HuH-7.5 (cell line): Measurements from ENCODE around the gene LCN2.
"Not testable (repeated sequence)": the region's sequence is repeated elsewhere in the genome, so short reads cannot be mapped to it uniquely, and the experiment has no call there.

Experiments
- DNase-seq: peaks from one replicate; pipeline ENCODE4 v3.0.0; 2011; ENCODE audit warnings: low spot score

Gene LCN2

DNA sequence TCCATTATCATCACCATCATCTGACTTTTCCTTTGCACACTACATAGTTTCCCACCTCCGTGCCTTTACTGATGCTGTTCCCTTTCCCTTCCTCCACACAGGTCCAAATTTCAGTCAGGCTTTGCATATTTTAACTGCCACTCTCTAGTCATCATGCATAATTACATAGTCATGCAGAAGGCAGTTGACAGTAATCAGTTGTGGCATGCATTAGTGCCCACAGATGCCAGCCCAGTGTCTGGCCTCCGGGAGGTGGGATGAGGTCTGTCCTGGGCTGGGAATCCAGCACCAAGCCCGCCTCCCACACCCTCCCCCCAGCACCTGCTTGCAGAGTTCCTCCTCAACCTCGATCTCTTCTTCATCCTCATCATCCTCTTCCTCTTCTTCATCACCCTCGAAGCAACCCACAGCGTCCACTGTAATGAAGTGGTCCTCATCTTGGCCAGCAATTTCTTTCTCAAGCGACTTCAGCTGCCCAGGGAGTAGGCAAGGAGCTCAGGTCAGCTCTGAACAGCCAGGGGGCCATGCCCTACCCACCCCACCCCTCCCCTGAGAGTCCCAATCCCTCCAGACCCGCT lies 19.6 kb downstream of the LCN2 start:
- no peak for DNase-seq

DNA sequence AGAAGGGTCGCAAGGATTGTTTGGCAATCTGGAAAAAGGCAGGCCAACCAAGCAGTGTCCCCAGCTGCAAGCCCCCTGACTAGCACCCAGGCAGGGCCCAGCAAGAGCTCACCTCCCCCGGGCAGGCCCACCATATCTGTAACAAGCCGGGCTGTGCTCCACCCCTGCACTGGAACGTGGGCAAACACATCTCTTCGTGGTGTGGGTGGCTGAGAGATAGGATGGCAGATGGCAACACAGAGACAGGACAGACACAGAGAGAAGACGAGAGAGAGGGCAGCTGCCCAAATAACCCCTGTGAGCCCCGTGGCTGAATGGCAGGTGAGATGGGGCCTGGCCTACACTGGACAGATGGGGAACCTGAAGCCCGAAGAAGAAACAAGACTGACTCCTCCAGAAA lies 20.2 kb downstream of the LCN2 start:
- no peak for DNase-seq

DNA sequence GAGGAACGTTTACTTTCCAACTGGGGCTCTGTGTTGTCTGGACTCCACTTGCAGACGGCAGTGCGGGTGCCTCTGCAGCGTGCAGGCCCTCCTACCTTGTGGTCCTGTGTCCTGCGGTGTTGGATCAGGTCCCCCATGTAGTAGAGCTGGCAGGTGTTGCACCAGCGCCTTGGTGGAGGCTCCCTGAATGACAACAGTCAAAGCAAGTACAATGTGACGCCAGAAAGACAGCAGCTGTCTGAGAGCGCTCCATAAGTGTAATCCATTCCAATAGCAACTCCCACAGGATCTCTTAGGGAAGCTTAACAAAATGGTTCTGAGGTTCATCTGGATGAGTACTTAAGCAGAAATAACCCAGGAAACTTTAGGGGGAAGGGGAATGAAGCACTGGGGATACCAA lies 20.7 kb downstream of the LCN2 start:
- no peak for DNase-seq

DNA sequence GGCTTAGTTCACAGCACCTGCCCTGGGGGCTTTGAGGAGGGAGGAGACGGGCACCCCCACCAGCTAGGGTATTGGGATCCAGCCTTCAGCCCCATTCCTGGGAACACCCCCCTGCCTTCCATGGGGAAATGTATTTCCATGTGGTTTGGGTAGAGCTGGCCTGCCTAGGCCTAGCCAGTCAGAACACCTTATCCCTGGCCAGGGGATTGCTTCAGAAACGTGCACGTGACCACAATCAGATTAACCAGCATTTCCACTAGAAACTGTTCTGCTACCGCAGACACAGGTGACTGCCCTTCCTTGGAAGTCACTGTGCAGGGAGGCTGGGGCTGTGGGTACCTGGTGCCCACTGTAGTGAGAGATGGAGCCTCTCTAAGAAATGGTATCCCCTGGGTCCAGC lies 24.8 kb downstream of the LCN2 start:
- DNase-seq, result no peak

DNA sequence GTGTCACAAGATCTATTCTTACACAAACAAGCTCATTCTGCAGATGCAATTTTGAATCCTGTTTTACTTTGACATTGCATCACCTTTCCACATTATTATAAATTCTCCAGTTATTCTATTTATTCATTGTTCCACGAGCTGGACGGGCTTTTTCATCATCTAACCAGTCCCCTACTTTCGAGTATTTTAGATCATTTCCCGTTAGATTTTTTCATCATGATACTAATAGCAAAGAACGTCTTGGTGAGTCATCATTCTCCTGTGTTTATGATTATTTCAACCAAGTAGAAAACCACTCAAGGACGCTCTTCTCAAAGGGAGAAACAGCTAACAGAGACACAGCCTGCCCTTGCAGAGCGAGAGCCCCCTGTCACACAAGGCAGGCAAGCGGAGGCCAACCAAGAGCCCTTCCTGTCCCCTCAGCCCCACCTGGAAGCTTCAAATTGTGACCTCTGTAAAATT lies 25.9 kb downstream of the LCN2 start:
- DNase-seq, result no peak

DNA sequence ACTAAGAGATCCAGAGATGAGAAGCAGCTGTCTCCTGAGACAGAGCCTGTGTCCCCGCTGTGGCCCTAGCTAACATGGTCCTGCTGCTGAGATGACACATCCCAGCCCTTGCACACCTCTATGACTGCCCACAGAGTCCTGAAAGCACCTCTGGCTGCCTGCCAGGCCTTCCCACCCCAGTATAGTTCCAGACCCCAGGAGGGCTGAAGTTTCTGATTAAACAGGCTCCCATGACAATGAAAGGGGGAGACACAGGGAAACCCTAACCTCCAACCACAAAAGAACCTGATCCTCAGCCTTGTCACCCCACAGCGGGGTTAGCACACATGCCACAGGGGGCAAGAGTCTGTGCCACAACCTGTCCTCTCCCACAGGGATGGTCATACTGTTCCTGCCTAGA lies 26.5 kb downstream of the LCN2 start:
- no peak for DNase-seq

DNA sequence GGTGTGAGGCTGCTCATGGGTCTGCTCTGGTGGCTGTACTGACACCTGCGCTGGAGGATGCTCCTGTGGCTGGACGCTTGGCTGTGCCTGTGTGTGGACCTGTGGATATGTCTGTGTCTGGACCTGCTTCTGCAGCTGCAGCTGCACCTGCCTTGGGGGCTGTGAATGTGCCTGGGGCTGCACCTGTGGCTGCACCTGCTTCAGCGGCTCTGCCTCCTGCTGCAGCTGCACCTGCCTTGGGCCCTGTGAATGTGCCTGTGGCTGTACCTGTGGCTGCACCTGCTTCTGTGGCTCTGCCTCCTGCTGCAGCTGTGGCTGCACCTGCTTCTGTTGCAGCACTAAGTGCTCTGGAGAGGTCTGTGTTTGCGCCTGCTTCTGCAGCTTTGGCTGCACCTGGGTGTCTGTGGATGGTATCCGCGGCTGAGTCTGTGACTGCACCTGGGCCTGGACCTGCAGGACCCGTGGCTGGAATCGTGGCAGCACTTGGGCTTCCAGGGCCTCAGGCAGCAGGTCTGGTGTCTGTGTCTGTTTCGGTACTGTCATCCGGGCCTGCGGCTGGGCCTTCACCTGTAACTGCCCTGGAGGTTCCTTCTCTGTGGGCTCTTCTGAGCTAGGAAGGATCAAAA lies 29.7 kb downstream of the LCN2 start:
- no peak for DNase-seq

DNA sequence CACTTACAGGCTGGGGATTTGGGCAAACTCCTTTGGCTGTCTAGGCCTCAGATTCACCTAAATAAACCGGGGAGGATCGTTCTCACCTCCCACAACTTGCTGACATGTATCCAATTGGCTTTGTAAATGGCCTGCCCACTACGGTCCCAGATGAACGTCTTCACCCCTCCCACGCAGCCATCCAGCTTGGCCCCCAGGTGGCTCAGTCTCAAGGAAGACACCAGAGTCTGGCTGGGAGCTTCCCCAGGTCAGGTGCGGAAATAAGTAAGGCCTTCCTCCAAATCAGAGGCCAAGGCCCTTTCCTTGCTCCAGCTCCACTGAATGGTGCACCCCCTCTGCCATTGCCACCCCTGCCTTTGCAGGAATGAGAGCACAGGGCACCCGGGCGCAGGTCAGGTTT lies 30.7 kb downstream of the LCN2 start:
- DNase-seq, result no peak

DNA sequence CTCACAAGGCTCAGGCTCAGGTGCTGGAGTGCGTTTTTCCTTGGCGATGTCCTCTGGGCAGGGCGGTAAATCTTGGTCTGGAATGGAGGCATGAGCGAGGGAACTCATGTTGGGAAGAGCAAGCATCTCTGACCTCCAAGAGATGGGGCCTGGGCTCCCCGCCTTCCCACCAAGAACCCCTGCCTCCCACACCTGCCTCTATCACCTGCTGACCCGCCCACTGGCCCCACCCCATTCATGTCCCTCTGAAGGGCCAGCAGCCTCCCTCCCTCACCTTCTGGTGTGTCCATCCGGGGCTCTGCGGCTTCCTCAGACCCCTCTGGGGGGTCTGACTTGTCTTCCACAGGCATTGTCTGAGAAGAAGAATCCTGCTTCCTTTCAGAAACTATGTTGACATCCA lies 31.2 kb downstream of the LCN2 start:
- no peak for DNase-seq

DNA sequence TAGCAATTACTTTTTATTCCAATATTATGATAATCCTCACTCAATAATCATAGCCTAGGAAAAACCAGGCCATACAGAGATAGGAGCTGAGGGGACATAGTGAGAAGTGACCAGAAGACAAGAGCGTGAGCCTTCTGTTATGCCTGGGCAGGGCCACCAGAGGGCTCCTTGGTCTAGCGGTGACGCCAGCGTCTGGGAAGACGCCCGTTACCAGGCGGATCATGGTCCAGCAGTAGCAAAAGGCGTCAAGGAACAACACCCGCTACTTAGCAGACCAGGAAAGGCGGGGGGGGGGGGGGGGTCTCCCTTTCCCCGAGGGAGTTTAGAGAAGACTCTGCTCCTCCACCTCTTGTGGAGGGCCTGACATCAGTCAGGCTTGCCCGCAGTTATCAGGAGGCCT lies 32.2 kb downstream of the LCN2 start:
- not testable (repeated sequence) for DNase-seq

DNA sequence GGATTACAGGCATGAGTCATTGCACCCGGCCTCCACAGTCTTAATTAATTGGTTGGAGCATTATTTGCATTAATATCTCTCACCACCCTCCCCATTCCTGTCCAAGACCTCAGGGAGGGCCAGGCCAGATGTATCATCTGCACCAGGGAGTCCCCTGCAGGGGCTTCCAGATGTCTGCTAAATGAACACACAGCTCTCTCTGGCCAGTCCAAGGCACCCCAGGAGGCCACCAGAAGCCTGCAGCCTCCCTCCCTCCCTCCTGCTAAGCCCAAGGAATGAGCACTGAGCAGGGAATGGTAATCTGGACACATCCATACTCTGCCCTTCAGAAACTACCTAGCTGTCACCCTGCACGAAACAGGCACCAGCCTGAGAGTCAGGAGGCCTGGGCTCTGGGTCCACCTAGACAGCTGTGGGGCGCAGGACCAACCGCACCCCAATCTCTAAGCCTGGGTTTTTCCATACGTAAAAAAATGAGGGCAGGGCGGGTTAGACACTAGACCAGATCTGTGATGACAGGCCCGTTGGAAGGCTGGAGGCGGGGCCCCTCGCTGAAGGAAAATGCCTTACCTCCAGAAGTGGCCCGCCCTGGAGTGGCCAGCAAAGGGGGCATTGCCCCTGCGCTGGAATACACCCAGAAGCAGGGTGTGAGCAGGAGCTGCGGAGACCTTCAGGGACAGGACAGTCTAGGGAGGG lies 33.8 kb downstream of the LCN2 start:
- DNase-seq, result no peak

DNA sequence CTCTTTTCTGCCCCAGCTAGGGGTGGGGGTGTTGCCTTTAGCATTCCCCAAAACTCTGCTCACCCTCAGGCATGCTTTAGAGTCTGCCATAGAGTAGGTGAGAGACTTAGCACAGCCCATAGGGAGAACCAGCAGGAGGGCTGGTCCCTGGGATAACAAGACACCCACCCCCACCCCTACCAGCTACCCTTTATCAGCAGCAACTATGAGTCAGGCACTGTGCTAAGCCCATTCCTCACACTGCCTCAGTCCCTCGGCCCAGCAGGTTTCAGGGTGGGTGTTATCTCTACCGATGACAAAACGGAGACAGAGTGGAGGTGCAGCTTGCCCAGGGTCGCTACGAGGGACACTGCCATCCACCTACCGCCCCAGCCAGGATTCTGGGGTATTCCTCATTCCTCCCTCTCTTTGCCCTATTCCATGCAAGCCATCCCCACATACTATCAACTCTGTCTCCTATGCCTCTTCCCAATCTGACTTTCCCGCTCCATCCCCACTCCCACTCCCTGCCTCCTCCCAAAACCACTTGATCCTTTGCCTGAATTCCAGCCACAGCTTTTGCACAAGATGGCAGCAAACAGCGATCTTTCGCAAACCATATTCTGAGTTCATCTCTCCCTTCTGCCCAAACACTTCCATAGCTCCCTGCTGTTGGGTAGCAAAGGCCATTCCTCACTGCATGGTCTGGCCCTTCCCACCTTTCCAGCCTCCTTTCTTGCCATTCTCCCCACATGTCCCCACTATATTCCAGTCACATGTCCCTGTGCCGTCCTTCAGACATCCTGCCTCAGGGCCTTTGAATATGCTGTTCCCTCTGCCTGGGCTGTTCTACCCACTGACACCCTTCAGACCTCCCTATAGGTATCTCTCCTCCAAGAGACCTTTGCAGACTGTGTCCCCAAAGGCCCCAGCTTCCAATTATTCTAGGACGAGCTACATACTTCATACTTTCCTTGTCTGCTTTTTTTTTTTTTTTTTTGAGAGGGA lies 37.0 kb downstream of the LCN2 start:
- DNase-seq, result no peak

DNA sequence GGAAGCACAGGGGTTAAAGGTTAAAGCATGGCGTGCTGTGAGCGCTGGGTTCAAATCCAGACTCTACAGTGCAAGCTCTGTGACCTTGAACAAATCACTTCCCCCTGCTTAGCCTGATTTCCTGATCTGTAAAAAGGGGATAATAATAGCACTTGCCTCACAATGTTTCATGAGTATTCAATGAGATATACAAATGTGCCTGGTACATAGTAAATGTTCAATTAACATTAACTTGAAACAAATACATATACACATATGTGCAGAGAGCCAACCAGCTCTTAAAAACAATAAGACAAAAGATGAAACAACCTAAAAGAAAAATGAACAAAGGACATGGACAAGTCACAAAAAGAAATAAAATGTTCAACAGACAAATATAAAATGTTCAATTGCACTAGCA lies 38.1 kb downstream of the LCN2 start:
- DNase-seq, result no peak

DNA sequence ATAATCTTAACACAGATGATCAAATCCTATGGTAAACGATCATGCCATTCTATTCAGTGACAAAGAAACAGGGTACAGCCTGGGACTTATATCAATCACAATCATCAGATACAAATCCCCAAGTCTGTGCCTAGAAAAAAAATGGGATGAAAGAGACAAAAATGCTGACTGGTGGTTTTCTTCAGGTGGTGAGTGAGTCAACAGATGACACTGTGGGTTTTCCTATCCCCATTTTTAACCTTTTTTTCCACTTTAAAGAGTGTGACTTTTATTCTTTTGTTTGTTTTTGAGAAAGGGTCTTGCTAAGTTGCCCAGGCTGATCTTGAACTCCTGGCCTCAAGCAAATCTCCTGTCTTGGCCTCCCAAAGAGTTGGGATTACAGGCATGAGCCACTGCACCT lies 39.0 kb downstream of the LCN2 start:
- DNase-seq, result no peak

DNA sequence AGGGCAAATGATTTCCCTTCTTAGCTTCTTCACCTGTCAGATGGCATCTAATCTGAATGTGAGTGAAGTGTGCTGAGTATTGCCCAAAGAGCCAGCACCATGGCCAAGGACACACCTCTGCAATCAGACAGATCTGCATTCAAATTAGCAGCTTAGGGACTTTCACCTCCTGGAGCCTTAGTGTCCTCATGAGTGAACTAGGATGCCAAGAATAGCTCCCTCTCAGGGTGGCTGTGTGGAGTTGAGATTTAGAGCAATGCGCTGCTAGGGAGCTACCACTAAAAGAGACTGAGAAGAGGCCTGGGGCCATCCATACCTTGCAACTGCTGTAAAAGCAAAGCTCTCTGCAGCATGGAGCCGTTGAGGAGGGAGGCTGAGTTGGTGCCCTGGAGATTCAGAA lies 40.8 kb downstream of the LCN2 start:
- DNase-seq, result no peak

DNA sequence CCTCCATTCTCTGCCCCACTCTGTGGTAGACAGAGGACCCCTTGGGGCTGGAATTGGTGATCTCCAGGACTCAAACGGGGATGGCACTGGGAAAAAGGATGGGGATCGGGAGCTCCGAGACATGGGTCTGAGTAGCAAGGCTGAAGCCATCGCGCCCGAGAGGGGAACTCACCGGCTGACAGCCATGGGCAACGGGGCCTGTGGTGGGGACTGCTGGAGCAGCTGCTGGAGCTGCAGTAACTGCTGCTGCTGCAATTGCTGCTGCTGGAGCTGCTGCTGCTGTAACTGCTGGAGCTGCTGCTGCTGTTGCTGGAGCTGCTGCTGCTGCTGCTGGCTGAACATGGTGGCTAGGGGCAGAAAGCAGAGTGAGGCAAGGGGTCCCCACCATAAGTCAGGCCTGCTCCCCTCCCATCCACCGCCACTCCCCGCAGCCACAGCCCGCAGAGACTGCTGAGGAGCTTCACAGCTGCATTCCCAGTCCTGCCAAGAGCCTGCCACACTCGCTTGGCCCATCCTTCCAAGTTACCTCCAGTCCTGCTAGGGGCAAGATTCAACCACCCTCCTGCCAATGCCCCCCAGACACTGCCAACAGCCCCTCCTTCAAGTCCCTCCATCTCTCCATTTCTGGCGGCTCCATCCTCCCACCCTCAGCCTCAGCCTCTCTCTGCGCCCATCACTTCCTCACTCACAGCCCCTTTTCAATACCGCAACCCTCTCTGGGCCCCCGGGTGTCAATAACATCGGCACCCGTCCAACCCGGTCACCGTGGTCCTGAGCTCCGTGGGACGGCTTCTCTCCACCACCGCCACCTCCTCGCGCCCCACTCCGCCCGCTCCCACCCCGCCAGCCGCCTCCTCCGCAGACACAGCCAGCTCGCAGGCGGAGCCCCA lies 41.5 kb downstream of the LCN2 start:
- no peak for DNase-seq

DNA sequence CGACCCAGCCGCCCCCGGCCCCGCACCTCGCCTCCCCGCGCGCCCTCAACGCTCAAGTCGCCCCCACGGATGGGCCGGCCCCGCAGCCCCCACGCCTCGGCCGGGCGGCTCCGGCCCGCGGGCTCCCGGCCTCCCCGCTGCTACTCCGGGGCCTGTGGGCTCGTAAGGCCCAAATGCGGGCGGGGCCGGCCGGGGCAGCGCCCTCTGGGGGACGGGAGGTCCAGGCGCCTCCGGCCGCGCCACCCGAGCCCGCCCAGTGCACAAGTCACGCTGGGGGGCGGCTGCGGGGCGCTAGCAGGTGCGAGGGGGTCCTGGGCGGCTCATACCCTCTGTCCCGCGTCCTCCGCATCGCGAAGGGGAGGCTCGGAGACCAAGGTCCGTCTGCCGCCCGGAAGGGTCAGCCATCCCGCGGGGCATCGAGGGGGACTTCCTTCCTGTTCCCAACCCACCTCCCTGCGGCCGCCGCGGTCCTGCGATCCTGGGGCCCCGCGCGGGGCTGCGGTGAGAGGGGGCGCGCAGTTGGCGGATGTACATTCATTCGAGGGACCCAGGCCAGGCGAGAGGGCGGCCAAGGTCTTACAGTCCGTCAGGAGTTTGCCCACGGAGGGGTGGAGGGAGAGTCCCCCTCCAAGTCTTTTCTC lies 42.3 kb downstream of the LCN2 start, which contains the start of gene CIZ1:
Gene CIZ1, minus strand, starts transcription at position 167 of the 641 bp plus-strand sequence. CDS start 715 bp downstream, outside the sequence.
- DNase-seq, result peak; percentile 95

DNA sequence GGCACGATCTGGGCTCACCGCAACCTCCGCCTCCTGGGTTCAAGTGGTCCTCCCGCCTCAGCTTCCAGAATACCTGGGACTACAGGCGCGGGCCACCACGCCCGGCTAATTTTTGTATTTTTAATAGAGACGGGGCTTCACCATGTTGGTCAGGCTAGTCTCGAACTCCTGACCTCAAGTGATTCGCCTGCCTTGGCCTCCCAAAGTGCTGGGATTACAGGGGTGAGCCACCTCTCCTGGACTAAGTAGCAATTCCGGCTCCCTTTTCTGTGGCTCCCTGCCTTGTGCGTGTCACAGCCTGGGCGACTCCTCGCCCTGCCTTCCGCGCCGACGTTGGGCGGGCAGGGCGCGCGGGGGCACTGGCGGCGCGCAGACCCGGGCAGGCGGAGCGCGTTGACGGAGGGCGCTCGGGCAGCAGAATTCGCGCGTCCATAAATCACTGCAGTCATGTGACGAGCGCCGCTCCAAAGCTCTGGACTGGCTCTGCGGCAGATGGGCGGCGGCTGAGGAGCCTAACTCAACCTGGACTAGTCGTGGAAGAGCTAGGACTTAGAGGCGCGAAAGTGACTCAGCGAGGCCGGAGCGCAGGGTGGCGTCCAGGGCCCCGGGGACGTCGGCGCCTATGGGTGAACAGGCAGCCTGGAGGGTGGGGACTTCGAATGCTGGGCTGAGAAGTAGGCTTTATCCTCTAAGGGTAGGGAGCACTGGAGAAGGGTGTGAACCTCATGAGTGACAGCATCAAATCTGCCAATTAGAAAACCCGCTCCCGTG lies 43.5 kb downstream of the LCN2 start:
- no peak for DNase-seq

DNA sequence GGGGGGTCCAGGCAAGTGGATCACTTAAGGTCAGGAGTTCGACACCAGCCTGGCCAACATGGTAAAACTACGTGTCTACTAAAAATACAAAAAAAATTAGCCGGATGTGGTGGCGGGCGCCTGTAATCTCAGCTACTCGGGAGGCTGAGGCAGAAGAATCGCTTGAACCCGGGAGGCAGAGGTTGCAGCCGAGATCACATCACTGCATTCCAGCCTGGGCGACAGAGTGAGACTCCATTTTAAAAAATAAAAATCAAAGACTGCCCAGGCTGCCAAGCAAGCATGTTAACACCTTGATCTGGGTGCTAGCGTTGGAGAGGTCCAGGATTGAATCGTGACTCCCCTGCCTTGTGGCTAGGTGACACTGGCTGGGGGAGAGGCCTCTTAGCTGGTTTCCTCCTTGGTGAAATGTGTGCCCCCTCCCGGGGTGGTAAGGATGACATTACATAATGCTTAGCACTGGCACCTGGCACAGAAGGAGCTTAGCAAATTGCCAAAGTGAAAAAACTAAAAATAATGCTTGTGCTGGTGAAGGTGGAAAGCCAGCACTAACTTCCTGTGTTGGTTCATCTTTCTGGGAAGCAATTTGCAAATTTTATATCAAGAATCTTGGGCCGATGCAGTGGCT lies 44.3 kb downstream of the LCN2 start:
- DNase-seq, result no peak
